Forelimb muscle (tissue), 1 donor: ENCODE data around the gene AHCYL2. TPM values are rescaled to one million over a fixed set of nuclear protein-coding genes. Genes with fewer than 3 reads are reported as not detected.
"Not testable (repeated sequence)": the region's sequence is repeated elsewhere in the genome, so short reads cannot be mapped to it uniquely, and the experiment has no call there.

Source experiments
- DNase-seq: peaks from one replicate; pipeline ENCODE4 v3.0.0-alpha.2; 2013; ENCODE audit warnings: low read depth
- polyA plus RNA-seq: library from polyadenylated mRNA; unstranded; fragments of 120-200 nt; gene quantifications from one replicate; pipeline ENCODE4 v1.2.1, GENCODE V29; 2013; ENCODE audit not compliant: insufficient read length

AHCYL2 gene
- polyA plus RNA-seq, 1 donor: 18.9 TPM

DNA sequence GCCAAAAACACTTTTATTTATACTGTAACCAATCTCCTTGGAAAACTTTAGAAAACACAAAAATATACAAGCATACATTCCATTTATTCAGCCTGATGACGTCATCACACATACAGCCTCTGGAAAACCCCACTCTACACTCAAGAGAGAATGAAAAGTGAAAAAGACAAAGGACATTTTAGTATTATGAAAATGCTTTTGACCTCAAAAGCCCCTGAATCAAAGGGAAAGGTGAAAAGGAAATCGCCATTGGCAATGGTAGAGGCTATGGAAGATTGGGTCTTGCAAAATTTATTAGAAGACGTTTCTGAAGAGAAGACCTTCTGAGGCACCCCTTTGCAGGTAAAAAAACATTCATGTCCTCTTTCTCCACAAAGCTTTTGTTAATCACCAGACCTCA is 126.5 kb downstream of the AHCYL2 start:
- no peak for DNase-seq

DNA sequence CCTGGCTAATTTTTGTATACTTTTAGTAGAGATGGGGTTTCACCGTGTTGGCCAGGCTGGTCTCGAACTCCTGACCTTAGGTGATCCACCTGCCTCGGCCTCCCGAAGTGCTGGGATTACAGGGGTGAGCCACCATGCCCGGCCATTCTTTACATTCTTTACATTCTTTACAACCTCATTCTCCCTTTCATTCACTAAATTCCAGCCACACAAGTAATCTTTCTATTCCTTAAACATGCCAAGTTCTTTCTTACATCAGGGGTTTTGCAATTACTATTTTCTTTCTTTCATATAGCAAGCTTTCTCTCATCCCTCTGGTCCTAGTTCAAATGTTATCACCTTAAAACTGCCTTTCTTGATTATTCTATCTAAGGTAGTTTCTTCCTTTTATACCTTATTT is 128.3 kb downstream of the AHCYL2 start:
- not testable (repeated sequence) for DNase-seq

DNA sequence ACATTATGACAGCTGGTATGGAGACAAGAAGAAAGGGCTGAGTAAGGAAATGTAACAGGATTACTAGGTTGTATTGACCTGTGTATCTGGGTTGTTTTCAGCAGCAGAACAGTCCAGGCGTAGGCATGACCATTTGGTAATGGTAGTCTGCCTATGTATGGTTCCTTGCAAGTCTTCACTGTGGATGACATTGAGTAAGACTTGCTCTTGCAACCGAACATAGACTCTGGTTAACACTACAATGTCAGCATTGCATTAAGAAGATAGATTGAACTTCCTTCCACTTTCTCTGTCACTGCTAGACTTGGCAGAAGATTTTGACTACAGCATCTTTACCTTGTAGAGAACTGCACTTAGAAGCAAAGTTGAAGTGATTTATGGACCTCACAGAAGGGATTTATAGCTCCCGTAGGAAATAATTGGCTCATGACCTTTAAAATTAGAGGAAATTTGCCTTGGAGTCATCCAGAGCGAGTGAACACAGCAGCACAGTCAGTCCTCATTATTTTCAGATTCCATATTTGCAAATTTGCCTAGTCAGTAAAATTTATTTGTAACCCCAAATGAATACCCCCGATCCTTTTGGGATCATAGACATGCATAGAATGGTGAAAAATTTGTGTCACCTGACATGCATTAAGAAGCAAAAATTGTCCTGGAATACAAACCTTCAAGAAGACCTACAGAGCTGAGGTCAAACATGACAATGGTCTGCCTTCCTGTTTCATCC is 129.8 kb downstream of the AHCYL2 start:
- no peak for DNase-seq

DNA sequence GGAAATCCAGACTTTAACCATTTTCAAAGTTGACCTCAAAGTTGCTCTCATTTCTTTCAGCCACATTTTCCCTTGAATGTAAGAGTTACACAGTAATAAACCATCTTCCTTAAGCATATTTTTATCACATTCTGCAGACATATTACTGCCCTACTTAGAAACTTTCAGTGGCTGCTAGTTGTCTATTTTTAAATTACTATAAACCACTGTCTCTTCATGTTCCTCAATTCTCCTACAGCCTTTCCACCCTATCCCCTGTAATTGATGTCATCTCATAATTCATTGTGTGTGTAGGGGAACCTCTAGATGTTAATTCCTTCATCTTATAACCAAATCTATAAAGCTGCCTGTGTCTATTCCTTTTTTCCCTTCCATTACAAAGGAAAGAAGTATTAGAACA is 131.3 kb downstream of the AHCYL2 start:
- DNase-seq: no peak

DNA sequence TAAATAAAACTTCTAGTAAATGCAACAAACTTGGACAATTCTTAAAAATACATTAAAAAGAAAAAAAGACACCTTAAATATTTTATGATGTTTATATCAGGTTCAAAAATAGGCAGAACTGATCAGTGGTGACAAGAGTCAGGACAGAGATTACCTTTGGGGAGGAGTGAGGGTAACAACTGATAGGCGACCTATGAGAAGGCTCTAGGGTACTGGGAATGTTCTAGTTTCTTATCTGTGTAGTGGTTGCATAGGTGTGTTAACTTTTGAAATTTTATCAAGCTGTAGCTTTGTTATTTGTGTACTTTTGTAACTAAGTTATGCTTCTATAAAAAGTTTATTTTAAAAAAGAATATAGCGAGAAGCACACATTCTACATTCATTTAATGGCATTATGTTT is 134.3 kb downstream of the AHCYL2 start:
- no peak for DNase-seq

DNA sequence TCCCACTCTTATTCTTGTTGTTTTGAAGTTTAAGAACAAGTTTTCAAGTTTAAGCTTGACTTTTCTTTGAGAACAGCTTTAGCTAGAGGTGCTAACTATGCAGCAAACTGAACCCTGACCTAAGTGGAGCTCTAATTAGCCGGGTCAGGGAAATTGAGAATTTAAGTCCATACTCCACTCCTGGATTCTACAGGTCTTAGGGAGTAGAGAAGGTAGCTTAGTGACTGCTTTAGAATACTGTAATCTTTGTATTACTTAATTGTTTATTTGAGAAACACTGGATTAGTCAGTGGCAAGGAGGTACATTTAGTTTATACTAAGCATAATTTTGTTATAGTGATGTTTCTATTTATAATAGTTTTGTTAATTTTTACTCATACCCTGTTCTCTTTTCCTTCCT is 134.8 kb downstream of the AHCYL2 start:
- DNase-seq: no peak

DNA sequence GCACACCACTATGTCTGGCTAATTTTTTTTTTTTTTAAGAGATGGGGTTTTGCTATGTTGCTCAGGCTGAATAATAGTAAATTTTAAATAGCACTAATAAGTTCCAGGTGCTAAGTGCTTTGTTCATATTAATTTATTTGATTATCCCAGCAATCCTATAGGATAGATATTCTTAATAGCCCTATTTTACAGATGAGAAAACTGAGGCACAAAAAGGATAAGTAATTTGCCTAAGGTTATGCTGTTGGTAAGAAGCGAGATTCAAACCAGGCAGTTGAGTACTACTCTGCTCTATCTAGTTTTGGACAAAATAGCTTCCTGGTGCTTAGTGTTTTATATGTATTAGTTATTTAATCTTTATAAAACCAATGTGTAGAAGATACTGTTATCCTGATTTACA is 136.9 kb downstream of the AHCYL2 start:
- DNase-seq: no peak

DNA sequence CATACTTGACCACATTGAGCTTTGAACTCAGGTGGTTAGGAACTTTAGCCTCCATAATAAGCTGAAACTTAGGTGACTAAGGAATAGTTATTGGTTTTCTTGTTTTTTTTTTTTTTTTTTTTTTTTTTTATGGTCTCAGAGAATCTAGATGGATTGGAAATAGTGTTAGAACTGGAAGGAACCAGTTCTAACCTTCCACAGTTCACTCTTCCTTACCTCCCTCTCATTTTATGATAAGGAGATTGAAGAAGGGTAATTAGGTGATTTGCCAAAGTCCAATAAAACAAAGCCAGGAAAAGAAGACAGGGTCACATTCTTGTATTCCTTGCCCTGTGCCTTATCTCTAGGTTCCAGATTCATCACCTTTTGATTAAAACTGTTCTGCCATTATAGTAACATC is 137.7 kb downstream of the AHCYL2 start:
- no peak for DNase-seq

DNA sequence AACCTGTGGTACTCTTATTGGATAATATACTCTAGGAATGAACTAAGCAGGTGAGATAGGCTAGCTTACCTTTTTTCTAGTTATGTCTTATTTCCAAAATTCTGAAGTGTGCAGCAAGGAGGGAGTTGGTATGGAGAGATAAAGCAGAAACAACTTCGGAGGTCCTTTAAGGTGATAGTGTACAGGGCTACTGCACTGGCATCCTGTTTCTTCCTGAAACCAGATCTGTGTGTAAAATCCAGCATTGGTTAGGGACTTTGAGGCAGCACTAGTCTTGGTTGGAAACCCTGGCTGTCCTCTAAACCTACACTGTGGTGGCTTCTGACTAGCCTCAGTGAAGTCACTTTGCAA is 142.5 kb downstream of the AHCYL2 start:
- no peak for DNase-seq

DNA sequence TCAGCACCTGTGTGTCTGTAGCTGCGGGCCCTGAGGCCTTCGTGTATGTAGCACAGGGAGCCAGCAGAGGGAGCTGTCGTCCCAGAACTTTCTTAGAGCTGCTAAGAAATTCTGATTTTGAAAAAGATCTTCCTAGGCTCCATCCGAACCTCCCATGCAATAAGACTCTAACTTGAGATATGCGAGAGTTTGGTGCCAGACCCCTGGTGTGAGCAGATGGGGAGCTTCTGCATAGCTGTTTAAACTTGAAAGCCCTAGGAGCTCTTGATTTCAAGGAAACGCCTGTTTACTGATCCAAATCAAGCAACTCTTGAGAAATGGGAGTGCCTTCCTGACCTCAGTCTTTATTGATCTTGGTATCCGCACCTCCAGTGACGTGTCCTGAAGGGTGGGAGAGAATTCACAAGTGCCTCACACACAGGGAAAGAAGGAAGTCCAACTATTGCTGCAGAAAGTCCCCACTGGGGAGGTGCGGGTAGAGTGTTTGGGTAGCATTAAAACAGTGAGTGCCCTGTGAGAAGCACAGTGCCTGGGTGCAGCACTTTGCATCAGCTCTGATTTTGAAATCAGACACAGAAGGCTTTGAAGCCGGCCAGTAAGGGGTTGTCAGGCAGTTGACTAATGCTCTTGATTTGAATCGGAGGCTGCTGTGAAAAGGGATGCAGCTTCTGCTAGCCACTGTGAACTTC is 143.0 kb downstream of the AHCYL2 start:
- peak; percentile 40 for DNase-seq

DNA sequence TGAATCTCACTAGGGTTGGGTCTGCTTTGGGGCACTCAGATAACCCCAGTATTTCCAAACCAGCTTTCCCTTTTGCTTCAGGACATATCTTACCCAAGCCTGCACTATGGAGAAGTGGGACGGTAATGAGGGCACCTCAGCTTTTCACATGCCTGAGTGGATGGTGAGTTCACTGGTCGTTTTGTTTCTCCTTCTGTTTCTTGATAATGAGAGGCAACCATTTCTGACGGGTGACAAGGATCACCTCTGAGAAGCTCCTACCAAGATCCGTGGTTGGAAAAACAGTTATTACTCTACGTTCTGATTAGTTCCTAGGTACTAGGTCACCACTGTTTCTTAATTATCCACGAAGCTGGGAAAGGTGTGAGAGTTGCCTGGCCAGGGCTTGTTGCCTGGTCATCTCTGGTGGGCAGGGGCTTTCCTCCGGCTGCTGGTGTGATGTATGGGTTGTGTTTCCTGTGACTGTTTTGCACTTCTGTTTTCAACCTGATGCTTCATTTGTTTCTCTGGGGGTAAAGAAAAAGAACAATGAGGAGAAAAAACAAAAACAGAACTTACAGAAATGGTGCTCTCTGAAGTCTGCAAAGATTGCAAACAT is 143.7 kb downstream of the AHCYL2 start:
- DNase-seq: no peak

DNA sequence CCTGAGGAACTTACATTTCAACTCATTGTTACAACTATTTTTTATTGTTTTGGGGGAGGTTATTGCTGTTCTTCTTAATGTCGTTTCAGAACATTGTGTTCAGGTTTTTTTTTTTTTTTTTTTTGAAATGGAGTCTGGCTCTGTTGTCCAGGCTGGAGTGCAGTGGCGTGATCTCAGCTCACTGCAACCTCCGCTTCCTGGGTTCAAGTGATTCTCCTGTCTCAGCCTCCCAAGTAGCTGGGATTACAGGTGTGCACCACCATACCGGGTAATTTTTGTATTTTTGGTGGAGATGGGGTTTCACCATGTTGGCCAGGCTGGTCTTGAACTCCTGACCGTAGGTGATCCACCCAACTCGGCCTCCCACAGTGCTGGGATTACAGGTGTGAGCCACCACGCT is 144.6 kb downstream of the AHCYL2 start:
- DNase-seq: not testable (repeated sequence)

DNA sequence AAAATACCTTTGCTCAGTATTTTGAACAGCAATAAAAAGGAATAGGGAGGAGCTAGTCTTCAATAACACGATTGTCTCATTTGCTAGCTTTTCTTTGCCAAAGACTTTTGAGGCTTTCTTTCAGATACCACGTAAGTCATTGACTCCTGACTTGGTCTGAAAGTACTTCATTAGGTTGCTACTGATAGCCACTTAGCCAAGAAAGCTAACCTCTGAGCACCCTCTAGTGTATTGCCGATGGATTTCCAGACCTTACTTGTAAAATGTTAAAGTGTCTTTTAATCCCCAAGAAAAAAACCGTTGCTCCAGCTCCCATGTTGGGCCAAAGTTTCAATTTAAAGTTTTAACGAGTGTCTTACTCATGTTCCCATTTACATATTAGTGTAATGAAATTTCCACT is 146.0 kb downstream of the AHCYL2 start:
- DNase-seq: no peak

DNA sequence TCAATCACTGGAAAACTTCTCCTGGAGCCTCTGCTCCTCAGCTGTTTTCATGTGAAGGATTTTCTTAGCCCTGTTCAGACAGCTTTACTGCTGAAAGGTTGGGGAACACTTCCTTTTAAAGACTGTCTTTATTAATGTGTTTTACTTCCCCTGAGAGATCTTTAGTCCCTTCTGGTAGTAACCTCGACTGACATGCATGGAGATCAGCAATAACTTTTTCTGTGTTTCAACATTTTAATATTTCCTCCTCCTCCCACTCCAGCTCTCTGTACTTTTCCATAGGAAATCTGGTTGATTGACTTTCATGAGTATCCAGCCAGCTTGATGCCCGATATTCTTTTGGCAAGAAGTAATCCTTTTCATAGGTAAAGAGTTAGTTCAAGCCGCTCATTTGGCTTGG is 146.7 kb downstream of the AHCYL2 start:
- DNase-seq: no peak

DNA sequence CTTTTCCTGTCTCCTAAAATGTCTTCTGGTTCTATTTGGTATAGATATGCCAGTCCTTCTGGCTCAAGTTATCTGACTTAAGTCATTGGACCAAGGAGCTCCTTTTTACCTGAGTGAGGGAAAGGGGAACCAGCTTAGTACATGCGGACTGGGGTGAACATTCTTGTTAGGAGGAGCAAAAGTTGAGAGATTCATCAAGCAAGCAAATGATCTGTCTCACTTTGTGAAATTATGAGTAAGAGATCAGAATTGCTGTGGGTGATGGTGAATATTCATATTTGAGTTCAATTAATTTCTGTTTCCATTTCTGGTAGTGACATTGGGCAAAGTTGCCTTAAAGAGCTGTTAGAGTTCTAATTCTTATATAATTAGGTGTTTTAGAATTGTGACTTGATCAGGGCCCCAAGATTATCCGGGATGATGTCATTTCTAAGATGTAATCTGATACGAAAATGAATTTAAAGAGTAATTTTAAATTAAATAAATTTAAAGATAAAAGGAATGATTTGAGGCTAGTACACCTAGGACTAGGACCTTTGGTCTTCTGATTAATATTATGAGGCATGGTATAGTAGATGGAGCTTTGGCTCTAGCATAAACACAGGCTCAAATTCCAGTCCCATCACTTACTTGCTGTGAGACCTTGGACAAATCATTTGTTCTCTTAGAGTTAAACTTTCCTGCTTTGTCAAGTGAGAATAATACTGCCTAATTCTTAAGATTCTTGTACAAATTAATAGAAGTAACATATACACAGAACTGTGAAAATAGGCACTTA is 149.0 kb downstream of the AHCYL2 start:
- no peak for DNase-seq

DNA sequence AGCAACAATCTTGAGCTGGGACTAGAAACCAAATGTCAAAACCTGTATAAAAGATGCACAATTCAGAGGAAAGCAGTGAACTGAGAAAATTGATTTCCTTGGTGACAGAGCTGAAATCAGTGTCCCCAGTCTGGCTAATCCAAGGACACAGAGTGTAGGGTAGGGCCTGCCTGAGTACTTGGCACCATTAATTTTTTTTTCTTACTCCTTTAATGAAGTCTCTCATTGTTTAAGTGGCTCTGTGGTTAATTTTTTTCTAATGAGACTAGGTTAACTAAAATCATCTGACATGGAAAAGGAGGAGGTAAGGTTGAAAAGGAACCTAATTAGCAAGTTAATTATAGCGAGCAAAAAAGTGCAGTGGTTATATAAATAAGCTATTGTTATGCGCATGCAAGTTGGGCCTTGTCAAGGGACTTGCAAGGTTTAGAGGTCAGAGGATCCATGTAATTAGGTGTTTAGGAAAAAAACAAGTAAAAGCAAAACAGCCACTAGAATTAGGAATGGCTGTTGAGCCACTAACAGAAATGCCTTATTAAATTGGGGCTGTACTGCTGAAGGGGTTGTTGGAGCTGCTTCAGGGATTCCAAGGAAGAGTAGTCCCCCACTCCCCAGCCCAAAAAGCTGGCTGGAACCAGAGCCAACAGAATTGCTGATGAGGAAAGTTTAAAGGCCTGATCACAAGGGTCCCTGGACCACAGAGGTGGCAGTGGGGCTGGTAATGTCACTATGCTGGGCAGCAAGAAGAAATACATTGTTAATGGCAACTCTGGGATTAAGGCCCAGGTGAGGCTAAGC is 150.5 kb downstream of the AHCYL2 start:
- DNase-seq: no peak

DNA sequence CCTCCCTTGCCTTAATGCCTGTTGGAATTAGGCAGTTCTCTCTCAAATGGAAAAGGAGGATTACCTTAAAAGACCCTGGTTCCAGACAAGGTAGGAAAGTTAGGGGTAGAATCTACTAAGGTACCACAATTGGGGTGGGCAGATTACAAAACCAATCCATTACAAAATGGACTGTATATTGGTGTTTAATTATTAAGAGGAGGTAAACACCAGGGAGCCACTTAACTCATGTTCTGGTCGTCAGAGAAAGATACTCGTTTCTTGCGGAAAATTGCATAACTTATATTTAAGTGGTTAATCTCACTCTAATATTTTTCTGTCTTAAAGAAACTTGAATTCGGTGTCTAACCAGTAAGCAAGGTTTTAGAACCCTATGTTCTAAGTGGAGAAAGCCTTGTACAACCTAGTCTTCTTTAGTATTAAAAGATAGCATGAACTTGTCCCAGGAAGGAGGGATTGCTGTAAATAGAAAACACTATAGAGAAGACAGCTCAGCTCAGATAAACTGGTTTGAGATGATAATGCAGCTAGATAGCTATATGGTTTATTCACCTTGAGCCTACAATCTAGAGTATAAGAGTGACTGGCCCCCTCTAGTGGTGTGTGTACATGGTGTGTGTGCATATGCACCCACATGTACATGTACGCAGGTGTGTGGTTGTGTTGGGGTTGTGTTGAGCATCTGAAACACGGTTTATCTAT is 151.4 kb downstream of the AHCYL2 start:
- DNase-seq: no peak

DNA sequence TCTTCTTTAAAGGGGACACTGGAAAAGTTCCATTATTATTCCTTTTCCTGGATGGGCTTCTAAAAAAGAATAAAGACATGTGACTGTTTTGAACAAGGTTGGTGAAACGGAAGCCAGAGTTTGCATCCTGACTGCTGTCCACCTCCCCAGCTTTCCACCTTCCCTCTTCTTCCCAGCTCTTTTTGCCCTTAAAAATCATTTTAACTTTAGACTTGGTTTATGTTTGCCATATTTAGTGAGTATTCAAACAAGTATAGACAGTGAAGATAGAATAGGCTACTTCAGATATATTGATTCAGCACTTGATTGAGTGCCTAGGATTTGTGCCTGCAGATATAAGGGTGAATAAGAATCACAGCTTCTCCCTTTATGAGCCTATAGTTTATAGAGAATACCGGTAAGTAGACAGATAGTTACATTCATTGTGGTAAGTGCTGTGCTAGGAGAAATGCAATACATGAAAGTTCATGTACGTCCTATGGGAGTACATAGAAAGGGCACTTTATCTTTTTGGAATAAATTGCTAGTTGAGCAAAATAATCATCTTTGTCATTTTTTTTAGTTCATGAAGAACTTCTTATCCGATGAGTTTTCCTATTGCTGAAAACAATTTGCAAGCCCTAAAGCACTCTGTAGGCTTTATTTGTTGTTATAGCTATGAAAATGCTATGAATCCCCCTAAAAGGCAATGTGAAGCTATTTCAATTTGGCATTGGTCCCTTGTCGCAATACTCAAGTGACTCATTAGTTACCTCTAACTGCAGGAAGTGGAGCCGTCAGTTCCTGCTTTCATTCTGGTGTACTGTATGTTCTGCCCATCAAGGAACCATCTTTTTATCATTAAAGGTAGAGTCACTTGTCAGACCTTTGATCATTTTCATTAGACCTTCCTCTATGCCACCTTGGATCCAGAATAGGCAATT is 152.2 kb downstream of the AHCYL2 start:
- no peak for DNase-seq

DNA sequence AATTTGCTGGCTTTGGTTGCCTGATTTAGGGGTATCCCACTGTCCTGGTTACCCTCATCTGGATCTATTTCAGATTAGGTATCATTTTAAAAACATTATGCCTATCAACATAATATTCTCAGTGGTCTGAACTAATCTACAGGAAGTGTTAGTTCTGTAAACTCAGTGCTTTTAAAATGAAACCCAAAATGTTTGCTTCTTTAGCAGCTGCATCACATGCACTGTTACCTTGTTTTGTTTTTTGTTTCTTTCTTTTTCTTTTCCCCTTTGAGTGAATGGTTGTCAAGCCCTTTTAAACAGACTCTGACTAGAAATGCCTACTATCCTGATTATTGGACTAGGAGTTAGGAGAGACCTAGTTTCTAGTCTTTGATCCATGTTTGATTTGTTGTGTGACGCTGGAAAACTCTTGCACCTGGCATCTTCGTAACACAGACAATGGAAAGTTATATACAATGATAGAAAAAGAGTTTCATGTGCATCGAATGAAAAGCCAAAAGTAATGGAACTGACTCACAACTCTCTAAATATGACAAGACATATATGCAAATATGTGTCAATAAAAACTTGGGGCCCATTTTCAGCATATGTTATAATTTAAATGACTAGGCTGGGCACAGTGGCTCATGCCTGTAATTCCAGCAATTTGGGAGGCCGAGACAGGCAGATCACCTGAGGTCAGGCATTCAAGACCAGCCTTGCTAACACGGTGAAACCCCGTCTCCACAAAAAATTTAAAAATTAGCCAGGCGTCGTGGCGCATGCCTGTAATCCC is 157.1 kb downstream of the AHCYL2 start:
- no peak for DNase-seq
